MV-4-11 (cell line): ENCODE measurements around the gene ATP8A2.

Experiments used
- DNase-seq: peaks from one replicate; lab custom pipeline; 2025; lab: John Stamatoyannopoulos, UW

Gene ATP8A2

GRCh38 chr13:25632166-25632888 is 260.6 kb downstream of the ATP8A2 start:
- no peak for DNase-seq

- DNase-seq, result no peak
Measured at GRCh38 chr13:25633093-25633492, 261.3 kb downstream of the ATP8A2 start.

DNA sequence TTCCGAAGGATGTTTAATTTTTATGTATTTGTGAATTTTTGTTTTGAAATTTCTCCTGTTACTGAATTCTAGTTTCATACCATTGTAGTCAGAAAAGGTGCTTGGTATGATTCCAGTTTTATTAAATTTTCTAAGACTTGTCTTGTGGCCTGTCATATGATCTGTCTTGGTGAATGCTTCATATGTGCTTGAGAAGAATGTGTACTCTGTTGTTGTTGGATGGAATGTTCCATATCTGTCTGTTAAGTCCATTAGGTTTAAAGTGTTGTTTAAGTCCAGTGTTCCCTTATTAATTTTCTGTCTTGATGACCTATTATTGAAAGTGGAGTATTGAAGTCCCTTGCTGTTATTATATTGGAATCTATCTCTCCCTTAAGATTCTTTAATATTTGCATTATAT is 273.9 kb downstream of the ATP8A2 start:
- no peak for DNase-seq

DNA sequence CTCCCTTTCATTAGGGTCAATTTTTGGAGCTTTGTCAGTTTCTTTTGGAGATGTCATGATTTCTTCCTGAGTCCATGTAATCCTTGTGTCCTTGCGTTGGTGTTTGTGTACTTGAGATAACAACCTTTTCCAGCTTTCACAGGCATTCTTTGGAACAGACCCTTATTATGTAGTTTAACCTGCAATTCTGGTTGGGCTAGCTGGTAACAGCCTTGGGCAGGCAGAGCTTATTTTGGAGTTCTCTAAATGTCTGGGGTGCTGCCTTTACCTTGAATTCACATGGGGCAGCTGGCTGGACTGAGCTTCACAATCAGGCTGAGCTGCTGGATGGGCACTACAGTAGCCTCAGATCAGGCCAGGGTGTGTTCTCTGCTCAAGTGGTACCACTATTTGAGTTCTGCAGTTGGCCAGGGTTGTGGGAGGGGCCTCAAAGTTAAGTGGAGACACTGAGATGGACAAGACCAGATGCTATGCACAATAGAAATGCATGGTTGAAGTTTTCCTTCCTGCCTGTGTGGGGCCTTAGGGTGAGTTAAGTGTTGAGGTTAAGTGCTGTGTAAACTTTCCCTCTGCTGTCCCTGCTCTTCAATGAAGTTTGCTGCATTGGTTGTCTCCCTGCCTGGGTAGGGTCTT is 277.3 kb downstream of the ATP8A2 start:
- DNase-seq, result no peak

GRCh38 chr13:25652764-25653163 is 281.0 kb downstream of the ATP8A2 start:
- no peak for DNase-seq

DNA sequence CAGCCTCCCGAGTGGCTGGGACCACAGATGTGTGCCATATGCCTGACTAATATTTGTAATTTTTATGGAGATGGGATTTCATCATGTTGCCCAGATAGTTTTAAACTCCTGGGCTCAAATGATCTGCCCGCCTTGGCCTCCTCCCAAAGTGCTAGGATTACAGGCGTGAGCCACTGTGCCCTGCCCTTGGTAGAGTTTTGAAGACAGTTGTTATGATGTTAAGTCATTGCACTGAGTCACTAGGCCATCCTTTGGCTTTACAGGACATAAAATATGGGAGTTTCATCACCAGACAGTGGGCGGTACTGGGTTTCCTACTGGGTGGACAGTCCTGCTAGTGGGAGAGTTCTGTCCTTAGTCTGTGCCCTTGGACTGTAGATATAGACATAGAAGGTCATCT is 282.5 kb downstream of the ATP8A2 start:
- no peak for DNase-seq

DNA sequence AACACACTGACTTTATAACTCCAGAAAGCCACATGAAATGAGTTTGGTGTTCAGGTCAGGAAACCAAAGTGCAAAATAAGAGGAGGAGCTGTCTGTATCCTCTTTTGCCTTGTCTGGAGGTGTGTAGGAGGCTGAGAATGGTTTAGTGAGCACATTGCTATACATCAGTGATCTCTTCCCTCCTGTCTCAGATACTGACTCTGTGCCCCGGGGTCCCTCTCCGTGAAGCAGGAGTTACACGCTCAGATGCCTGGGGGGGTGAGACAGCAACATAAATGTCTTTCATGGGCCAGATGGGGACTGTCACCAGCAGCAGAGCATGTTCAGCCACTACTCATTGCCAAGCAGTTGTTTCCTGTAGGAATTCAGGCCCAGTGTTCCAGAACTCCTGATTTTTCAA is 285.4 kb downstream of the ATP8A2 start:
- no peak for DNase-seq

GRCh38 chr13:25659091-25659795 is 287.5 kb downstream of the ATP8A2 start:
- DNase-seq, result no peak

DNA sequence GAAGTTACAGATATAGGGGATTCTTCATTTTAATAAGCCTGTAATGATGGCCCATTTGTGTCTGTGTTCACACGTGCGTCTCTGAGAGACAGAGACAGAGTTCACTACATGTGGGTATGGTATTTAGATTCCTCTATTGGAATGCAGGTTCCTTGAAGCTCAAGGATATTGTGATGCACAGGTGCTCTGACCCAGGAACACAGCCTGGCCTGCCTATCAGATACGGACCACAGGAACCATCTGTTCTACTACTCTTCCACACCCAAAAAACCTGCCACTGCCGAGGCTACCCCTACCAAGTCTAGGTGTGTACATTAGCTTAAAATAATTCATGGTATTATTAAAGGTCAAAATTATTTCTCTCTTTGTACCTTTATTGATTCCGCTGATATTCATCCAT is 289.2 kb downstream of the ATP8A2 start:
- no peak for DNase-seq

- no peak for DNase-seq
Measured at GRCh38 chr13:25662516-25662915, 290.7 kb downstream of the ATP8A2 start.

GRCh38 chr13:25668345-25668744 is 296.6 kb downstream of the ATP8A2 start:
- DNase-seq, result no peak

DNA sequence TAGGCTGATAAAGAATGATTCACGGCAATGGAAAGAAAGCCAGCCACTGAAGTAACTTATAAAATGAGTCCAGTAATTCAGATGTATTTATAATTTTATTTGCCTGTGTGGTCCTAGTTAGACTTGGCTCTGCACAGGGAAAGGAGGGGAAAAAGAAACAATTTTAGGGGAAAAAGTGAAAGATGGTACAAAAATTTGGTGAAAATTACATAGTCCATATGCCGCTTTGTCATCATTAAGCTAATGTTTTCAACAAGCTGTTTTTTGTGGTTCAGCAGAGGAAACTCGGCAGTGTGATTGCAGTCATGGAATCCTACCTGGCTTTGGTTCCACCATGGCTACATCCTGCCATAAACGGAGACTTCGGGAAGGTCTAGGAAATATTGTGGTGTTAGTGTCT is 301.9 kb downstream of the ATP8A2 start:
- no peak for DNase-seq

DNA sequence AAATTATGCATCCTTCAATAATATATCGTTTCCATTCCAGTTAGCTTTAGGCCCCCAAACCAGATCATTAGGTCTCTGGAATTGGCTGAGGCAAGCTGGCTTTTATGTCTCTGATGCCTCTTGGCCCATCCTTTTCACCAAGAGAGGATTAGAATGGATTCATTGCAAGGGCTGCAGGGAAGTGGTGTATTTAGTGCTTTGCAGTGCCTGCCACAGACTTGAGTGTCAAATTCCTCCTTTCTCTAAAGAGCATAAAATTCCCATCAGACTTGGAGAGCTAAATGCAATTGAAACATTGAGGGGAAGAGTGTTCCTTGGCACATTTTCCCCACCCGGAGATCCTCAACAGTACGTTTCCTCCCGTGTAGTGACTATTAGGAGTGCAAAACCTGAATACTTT is 302.6 kb downstream of the ATP8A2 start:
- DNase-seq, result no peak

DNA sequence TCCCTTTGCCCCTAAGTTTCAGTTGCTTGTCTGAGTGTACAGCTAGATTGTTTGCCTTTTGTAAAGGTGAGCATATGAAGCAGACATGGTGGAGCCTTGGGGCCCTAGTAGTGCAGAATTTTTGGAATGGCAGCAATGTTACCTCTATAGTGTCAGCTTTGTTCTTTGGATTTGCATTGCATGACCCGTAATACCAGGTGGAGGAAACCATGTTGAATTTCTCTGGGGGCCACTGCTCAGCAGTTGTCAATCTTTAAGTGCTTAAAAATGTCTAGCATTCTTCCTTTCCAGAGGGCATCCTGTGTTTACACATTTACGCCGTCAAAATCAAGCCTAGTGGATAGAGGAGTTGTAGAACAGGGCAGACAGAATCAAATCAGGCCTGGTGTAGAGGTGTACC is 303.3 kb downstream of the ATP8A2 start:
- no peak for DNase-seq

DNA sequence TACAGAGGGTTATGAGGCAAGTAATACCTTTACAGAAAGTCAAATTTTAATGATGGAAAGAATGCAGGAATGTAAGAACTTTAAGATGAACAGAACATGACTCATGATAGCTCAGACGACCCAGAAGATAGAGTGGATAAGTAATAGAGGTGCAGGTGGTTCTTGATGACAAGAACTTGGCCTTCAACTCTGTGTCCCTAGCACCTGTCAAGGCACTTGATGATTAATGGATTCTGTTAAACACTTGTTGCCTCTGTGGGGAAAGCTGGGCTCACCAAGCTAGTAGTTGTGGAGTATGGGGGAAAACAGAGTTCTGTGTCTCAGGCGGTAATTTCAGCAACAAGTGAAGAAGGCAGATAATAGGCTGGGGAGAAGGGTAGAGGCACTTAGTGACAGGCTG is 306.2 kb downstream of the ATP8A2 start:
- DNase-seq, result no peak

DNA sequence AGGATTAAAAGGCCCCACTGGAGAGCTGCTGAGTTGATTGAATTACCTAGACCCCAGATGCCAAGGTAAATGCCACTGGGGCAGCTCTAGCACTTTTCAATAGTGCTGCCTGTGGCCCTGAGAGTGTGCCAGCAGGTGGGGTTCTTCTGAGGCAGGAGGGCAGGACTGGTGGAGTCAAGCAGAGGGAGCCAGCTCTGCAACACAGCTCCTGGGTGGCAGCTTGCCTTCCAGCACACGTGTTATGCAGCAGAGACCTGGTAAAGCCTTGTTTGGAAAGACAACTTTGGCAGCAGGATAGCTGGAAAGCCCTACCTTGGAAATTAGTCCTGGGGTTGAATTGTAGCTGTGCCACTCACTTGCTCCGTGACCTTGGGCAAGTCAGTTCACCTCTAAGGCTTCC is 306.6 kb downstream of the ATP8A2 start:
- no peak for DNase-seq

DNA sequence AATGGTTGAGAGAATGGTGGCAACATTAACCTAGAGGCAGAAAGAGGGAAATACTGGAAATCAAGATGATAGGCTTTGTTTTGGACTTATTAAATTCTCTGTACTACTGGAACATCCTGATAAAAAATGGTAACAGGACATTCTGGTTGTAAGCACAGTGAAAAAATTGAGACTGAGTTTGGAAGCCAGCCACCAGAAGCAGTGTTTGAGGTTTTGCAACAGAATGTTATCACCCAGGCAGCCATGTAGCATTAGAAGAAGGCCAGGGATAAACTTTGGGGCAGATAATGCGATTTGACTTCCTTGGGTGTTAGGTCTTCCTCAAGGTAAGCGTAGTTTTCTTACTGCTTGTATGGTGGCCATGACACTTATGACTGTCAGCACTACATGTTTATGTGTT is 307.4 kb downstream of the ATP8A2 start:
- no peak for DNase-seq

GRCh38 chr13:25679936-25680335 is 308.2 kb downstream of the ATP8A2 start:
- no peak for DNase-seq

DNA sequence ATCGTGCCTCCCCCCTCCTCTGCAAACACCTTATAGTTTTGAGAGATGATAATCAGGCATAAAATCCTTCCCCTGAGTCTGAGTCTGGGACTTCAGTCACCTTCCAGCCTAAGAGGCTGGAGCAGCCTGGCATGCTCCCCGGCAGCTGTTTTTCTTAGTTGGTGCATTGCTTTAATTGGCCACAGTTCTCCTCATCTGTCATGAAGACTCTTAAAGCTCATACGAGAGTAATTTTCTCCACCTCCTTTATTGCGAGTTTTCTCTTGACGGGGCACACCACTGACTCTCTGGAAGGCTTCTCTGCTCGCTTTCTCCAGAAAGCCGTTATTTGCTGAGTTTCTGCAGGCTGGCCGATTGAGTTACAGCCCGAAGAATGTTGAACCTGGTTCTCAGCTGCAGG is 310.5 kb downstream of the ATP8A2 start:
- DNase-seq, result no peak

GRCh38 chr13:25683056-25683455 is 311.3 kb downstream of the ATP8A2 start:
- DNase-seq, result no peak

DNA sequence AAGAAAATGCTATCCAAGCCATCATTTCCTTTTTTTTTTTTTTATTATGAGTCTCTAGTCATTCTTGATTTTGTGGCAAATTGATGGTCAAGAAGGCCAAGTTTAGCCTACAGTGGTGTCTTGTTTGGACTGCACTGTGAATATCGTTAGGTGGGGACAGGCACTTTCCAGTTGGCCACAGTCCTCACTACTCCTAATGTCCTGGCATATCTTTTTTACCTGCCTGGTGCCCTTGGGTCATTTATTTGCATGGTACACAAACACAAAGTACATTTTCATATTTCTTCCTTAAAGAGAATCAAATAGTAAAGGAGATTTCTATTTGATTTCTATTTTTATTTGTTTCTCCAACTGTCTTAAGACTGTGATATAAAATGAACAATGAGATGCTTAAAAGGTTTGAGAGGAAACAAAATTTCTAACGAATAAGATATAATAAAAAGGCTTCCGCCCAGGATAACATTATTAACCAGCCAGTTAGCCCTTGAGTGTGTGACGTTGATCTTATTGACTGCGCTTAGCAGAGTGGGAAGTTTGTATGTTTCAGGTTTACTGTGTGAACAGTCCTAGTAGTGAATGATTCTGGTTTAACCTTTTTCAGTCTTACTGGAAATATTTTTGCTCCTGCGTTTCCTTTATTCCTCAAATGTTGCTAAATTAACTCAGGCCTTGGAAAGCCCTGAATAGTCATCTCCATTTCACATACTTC is 312.0 kb downstream of the ATP8A2 start:
- no peak for DNase-seq

DNA sequence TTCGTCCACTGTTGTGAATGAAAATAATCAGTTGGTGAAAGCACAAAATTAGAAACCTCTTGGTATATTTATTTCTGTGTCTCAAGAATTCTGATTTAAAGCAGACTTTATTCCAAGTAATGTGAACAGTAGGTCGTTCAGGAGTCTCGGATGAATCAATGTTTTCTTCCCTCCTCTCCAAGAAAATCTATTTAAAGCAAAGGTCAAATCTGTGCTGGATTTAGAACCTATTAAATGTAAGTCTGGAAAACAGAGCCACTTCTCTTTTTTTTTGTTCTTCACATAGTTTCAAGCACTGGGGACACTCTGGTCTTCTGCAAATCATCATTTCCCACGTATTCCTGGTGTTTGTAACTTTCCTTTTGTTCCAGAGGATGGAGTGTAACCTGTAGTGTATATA is 312.7 kb downstream of the ATP8A2 start:
- DNase-seq, result no peak
